ENCODE data around the gene TNFRSF14.

The TNFRSF14 gene

GRCh38 chr1:2591233-2591580 lies 35.0 kb downstream of the TNFRSF14 start:
- POLR2A ChIA-PET = no interaction called here
- DNase-seq (ENCODE audit: low read depth, low spot score) = no peak
- no peak overlapping the region for H3K4me3 ChIP-seq (ENCODE audit: low read depth, low read length)
- no peak for TF ChIP-seq CTCF (IDR thresholded peaks at IDR 0.05; ENCODE audit: insufficient read depth, low read length, missing control alignments)
- CTCF ChIA-PET = no interaction called here

- POLR2A ChIA-PET = no interaction called here
These were observed 35.5 kb downstream of the TNFRSF14 start for GRCh38 chr1:2591581-2592261.

GRCh38 chr1:2592672-2593071 lies 36.5 kb downstream of the TNFRSF14 start:
- no peak overlapping the region for H3K4me3 ChIP-seq (ENCODE audit: low read depth, low read length)
- TF ChIP-seq CTCF (IDR thresholded peaks at IDR 0.05; ENCODE audit: insufficient read depth, low read length, missing control alignments) = no peak
- ChIA-PET CTCF (no interaction called here), POLR2A (no interaction called here)
- no peak for DNase-seq (ENCODE audit: low read depth, low spot score)

More at GRCh38 chr1:2591581-2592261, 35.5 kb downstream of the TNFRSF14 start:
- no peak overlapping the region for H3K4me3 ChIP-seq (ENCODE audit: low read depth, low read length)
- CTCF ChIA-PET = no interaction called here
- no peak for TF ChIP-seq CTCF (IDR thresholded peaks at IDR 0.05; ENCODE audit: insufficient read depth, low read length, missing control alignments)
- DNase-seq (ENCODE audit: low read depth, low spot score) = no peak

GRCh38 chr1:2593251-2593878 lies 37.2 kb downstream of the TNFRSF14 start:
- no peak for TF ChIP-seq CTCF (IDR thresholded peaks at IDR 0.05; ENCODE audit: insufficient read depth, low read length, missing control alignments)
- no peak for DNase-seq (ENCODE audit: low read depth, low spot score)
- CTCF ChIA-PET = no interaction called here
- no peak overlapping the region for H3K4me3 ChIP-seq (ENCODE audit: low read depth, low read length)
- POLR2A ChIA-PET = no interaction called here

- TF ChIP-seq CTCF (IDR thresholded peaks at IDR 0.05; ENCODE audit: insufficient read depth, low read length, missing control alignments) = no peak
- no peak overlapping the region for H3K4me3 ChIP-seq (ENCODE audit: low read depth, low read length)
- POLR2A ChIA-PET = no interaction called here
- CTCF ChIA-PET = no interaction called here
- no peak for DNase-seq (ENCODE audit: low read depth, low spot score)
These were observed 38.0 kb downstream of the TNFRSF14 start for GRCh38 chr1:2594001-2594640.

- CTCF ChIA-PET = no interaction called here
- H3K4me3 ChIP-seq (ENCODE audit: low read depth, low read length) = no peak overlapping the region
- POLR2A ChIA-PET = no interaction called here
- TF ChIP-seq CTCF (IDR thresholded peaks at IDR 0.05; ENCODE audit: insufficient read depth, low read length, missing control alignments) = no peak
- DNase-seq (ENCODE audit: low read depth, low spot score) = no peak
These were observed 38.5 kb downstream of the TNFRSF14 start for GRCh38 chr1:2594641-2595131.

All from AG04449 (cell line).